ENCODE results near the gene ATP10A.

Gene ATP10A

GRCh38 chr15:25738171-25738965, 124.8 kb downstream of the ATP10A start:
- ATAC-seq = no peak
- TF ChIP-seq BACH2 (CRISPR knock-in tag; IDR thresholded peaks at IDR 0.05; ENCODE audit: borderline replicate concordance) (no peak), CREB5 (CRISPR knock-in tag; IDR thresholded peaks at IDR 0.05; ENCODE audit: low read depth) (no peak), TOX (CRISPR knock-in tag; IDR thresholded peaks at IDR 0.05; ENCODE audit: borderline replicate concordance) (no peak), TSHZ2 (CRISPR knock-in tag; IDR thresholded peaks at IDR 0.05) (no peak), ESRRG (CRISPR knock-in tag; IDR thresholded peaks at IDR 0.05) (no peak), PPARA (CRISPR knock-in tag; IDR thresholded peaks at IDR 0.05; ENCODE audit: borderline replicate concordance) (no peak), ZNF565 (CRISPR knock-in tag; conservative IDR thresholded peaks at IDR 0.05; ENCODE audit: low read depth) (no peak), RARB (CRISPR knock-in tag; IDR thresholded peaks at IDR 0.05) (no peak), TCF4 (CRISPR knock-in tag; IDR thresholded peaks at IDR 0.05; ENCODE audit: borderline replicate concordance) (no peak), OSR1 (CRISPR knock-in tag; IDR thresholded peaks at IDR 0.05) (no peak), ZFP3 (CRISPR knock-in tag; IDR thresholded peaks at IDR 0.05) (no peak)

- no peak for ATAC-seq
- TF ChIP-seq RARB (CRISPR knock-in tag; IDR thresholded peaks at IDR 0.05) = no peak
- TF ChIP-seq, protein P1, sequence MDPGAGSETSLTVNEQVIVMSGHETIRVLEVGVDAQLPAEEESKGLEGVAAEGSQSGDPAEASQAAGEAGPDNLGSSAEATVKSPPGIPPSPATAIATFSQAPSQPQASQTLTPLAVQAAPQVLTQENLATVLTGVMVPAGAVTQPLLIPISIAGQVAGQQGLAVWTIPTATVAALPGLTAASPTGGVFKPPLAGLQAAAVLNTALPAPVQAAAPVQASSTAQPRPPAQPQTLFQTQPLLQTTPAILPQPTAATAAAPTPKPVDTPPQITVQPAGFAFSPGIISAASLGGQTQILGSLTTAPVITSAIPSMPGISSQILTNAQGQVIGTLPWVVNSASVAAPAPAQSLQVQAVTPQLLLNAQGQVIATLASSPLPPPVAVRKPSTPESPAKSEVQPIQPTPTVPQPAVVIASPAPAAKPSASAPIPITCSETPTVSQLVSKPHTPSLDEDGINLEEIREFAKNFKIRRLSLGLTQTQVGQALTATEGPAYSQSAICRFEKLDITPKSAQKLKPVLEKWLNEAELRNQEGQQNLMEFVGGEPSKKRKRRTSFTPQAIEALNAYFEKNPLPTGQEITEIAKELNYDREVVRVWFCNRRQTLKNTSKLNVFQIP (CRISPR knock-in tag; IDR thresholded peaks at IDR 0.05; ENCODE audit: borderline replicate concordance, low read depth) = no peak
- no peak for TF ChIP-seq CSRNP3 (CRISPR knock-in tag; IDR thresholded peaks at IDR 0.05)
- TF ChIP-seq ARNTL (CRISPR knock-in tag; IDR thresholded peaks at IDR 0.05; ENCODE audit: borderline replicate concordance, low read depth) = no peak
- no peak for TF ChIP-seq ZNF8 (CRISPR knock-in tag; IDR thresholded peaks at IDR 0.05)
- TF ChIP-seq TCF4 (CRISPR knock-in tag; IDR thresholded peaks at IDR 0.05; ENCODE audit: borderline replicate concordance) = no peak
- TF ChIP-seq ESRRG (CRISPR knock-in tag; IDR thresholded peaks at IDR 0.05) = no peak
- no peak for TF ChIP-seq ZNF70 (CRISPR knock-in tag; IDR thresholded peaks at IDR 0.05)
- TF ChIP-seq BACH2 (CRISPR knock-in tag; IDR thresholded peaks at IDR 0.05; ENCODE audit: borderline replicate concordance) = no peak
- TF ChIP-seq OSR1 (CRISPR knock-in tag; IDR thresholded peaks at IDR 0.05) = no peak
- no peak for TF ChIP-seq GLIS3 (CRISPR knock-in tag; IDR thresholded peaks at IDR 0.05)
These were observed 125.9 kb downstream of the ATP10A start for GRCh38 chr15:25737218-25737643.

GRCh38 chr15:25736461-25736860, 126.7 kb downstream of the ATP10A start:
- no peak for ATAC-seq
- no peak for TF ChIP-seq PATZ1 (CRISPR knock-in tag; IDR thresholded peaks at IDR 0.05; ENCODE audit: borderline replicate concordance)
- no peak for TF ChIP-seq OSR1 (CRISPR knock-in tag; IDR thresholded peaks at IDR 0.05)
- no peak for TF ChIP-seq TCF4 (CRISPR knock-in tag; IDR thresholded peaks at IDR 0.05; ENCODE audit: borderline replicate concordance)
- TF ChIP-seq ESRRG (CRISPR knock-in tag; IDR thresholded peaks at IDR 0.05) = no peak
- no peak for TF ChIP-seq ARNTL (CRISPR knock-in tag; IDR thresholded peaks at IDR 0.05; ENCODE audit: borderline replicate concordance, low read depth)
- TF ChIP-seq GLIS3 (CRISPR knock-in tag; IDR thresholded peaks at IDR 0.05) = no peak
- TF ChIP-seq CSDC2 (CRISPR knock-in tag; IDR thresholded peaks at IDR 0.05) = no peak
- no peak for TF ChIP-seq ZNF8 (CRISPR knock-in tag; IDR thresholded peaks at IDR 0.05)
- no peak for TF ChIP-seq TSHZ2 (CRISPR knock-in tag; IDR thresholded peaks at IDR 0.05)
- TF ChIP-seq CSRNP3 (CRISPR knock-in tag; IDR thresholded peaks at IDR 0.05) = no peak
